Osteocyte (in vitro differentiated cells): ENCODE measurements around the gene TTC28. TPM values are rescaled to one million over a fixed set of nuclear protein-coding genes. Genes with fewer than 3 reads are reported as not detected.

Experiments
- DNase-seq: peaks from one replicate; pipeline ENCODE4 v3.0.0; 2021; ENCODE audit warnings: mixed read lengths; ENCODE audit not compliant: unreplicated experiment; ENCODE audit errors: extremely low spot score
- H3K27ac Mint-ChIP-seq: one replicate; pipeline ENCODE4 v1.8.0; 2021; ENCODE audit warnings: mild to moderate bottlenecking, mixed read lengths; ENCODE audit not compliant: unreplicated experiment
- H3K27me3 Mint-ChIP-seq: one replicate; pipeline ENCODE4 v1.8.0; 2021; ENCODE audit warnings: mixed read lengths; ENCODE audit not compliant: unreplicated experiment
- H3K36me3 Mint-ChIP-seq: one replicate; pipeline ENCODE4 v1.8.0; 2021; ENCODE audit warnings: mixed read lengths; ENCODE audit not compliant: unreplicated experiment
- H3K4me1 Mint-ChIP-seq: one replicate; pipeline ENCODE4 v1.8.0; 2021; ENCODE audit warnings: mixed read lengths; ENCODE audit not compliant: unreplicated experiment
- H3K4me3 Mint-ChIP-seq: one replicate; pipeline ENCODE4 v1.8.0; 2021; ENCODE audit warnings: mild to moderate bottlenecking, moderate library complexity, mixed read lengths; ENCODE audit not compliant: unreplicated experiment
- H3K9me3 Mint-ChIP-seq: one replicate; pipeline ENCODE4 v1.8.0; 2021; ENCODE audit warnings: mixed read lengths; ENCODE audit not compliant: unreplicated experiment
- CTCF ChIP-seq: fragments of 200-600 bp; sonication (generic); IDR thresholded peaks from 2 replicates; pipeline ENCODE4 v1.5.0; 2021; ENCODE audit warnings: antibody characterized with exemption, mild to moderate bottlenecking, moderate library complexity
- total RNA-seq: library from RNA; stranded (reverse); gene quantifications from 2 replicates; pipeline ENCODE4 v1.2.1, GENCODE V29; 2021

TTC28 gene
- total RNA-seq, 1 donor from 2014 or later, result 70.3 TPM

GRCh38 chr22:28034760-28035401 lies 644.8 kb downstream of the TTC28 start:
- Mint-ChIP-seq H3K27ac (no peak overlapping the region), H3K36me3 (peaks cover 2% of the 10 kb centered on the region), H3K9me3 (no peaks in the 10 kb centered on the region), H3K4me3 (no peak overlapping the region), H3K4me1 (peaks cover 19% of the 10 kb centered on the region), H3K27me3 (no peaks in the 10 kb centered on the region)
- peak; percentile 70 for DNase-seq
- TF ChIP-seq CTCF, result no peak

GRCh38 chr22:28034145-28034759 lies 645.4 kb downstream of the TTC28 start:
- DNase-seq, result peak; percentile 51
- H3K27me3 Mint-ChIP-seq, result no peaks in the 10 kb centered on the region
- no peak overlapping the region for H3K27ac Mint-ChIP-seq
- H3K9me3 Mint-ChIP-seq, result no peaks in the 10 kb centered on the region
- H3K4me1 Mint-ChIP-seq, result peaks cover 23% of the 10 kb centered on the region
- H3K36me3 Mint-ChIP-seq, result peaks cover 2% of the 10 kb centered on the region
- no peak overlapping the region for H3K4me3 Mint-ChIP-seq
- TF ChIP-seq CTCF, result no peak

GRCh38 chr22:28032861-28033260 lies 646.8 kb downstream of the TTC28 start:
- Mint-ChIP-seq H3K4me1 (peaks cover 30% of the 10 kb centered on the region), H3K27ac (no peak overlapping the region)
- no peak for TF ChIP-seq CTCF

GRCh38 chr22:28031383-28031922 lies 648.2 kb downstream of the TTC28 start:
- Mint-ChIP-seq H3K4me1 (peaks cover 30% of the 10 kb centered on the region), H3K9me3 (no peaks in the 10 kb centered on the region), H3K36me3 (no peaks in the 10 kb centered on the region), H3K27me3 (no peaks in the 10 kb centered on the region), H3K4me3 (no peak overlapping the region), H3K27ac (no peak overlapping the region)
- TF ChIP-seq CTCF, result no peak
- DNase-seq, result peak; percentile 53

More at GRCh38 chr22:28032861-28033260, 646.8 kb downstream of the TTC28 start:
- DNase-seq, result no peak
- H3K36me3 Mint-ChIP-seq, result peaks cover 2% of the 10 kb centered on the region
- H3K9me3 Mint-ChIP-seq, result no peaks in the 10 kb centered on the region
- H3K4me3 Mint-ChIP-seq, result no peak overlapping the region
- H3K27me3 Mint-ChIP-seq, result no peaks in the 10 kb centered on the region

- Mint-ChIP-seq H3K9me3 (no peaks in the 10 kb centered on the region), H3K4me1 (peaks cover 30% of the 10 kb centered on the region), H3K27ac (no peak overlapping the region), H3K36me3 (no peaks in the 10 kb centered on the region), H3K27me3 (no peaks in the 10 kb centered on the region), H3K4me3 (no peak overlapping the region)
- TF ChIP-seq CTCF, result no peak
- DNase-seq, result peak; percentile 63
Measured at GRCh38 chr22:28030473-28030872, 649.2 kb downstream of the TTC28 start.
